ENCODE data around the gene SERPINB1. TPM values are rescaled to one million over a fixed set of nuclear protein-coding genes. Genes with fewer than 3 reads are reported as not detected.

Gene SERPINB1
- total and polyA plus RNA-seq, 2 donors (not counting 3 experiments of a cell fraction or from before 2014, with no cell fraction given) = 6.7 to 24.0 TPM

GRCh38 chr6:2857185-2857579, 15.5 kb upstream of the SERPINB1 start:
- ChIA-PET POLR2A (interaction anchor here (0.6 to 1.7 kb wide), 4 partner anchors 9 to 44 kb away, joined by 3 read pairs; no protein-coding TSS in a partner anchor), CTCF (interaction anchor here (0.7 to 2.6 kb wide), 7 partner anchors 10 to 95 kb away, joined by 3 to 17 read pairs (median 6); no protein-coding TSS in a partner anchor)
- no peak overlapping the region for H3K4me3 ChIP-seq (replicated peaks in 1 of 3; ENCODE audit: insufficient read depth in 1 of 3, low read depth in 1 of 3, low read length in 3 of 3)
- dilution Hi-C loops (cut with MboI; ENCODE audit: extremely low pct_ligation_motif_present, low sequenced_read_pairs) (no loop called here), intact Hi-C loops (cut with micrococcal nuclease) (loop anchor here (10.0 kb wide), 1 partner anchor 1242 kb away; no protein-coding TSS in a partner anchor)
- peak overlapping the region; percentile 9 for H3K4me2 ChIP-seq (ENCODE audit: insufficient read depth, low read length)
- no TSS peak for BruUV-seq (replicated peaks)
- no peaks in the 10 kb centered on the region for H3K79me2 ChIP-seq (ENCODE audit: control insufficient read depth, insufficient read depth, low read length)
- DNase-seq (ENCODE audit: low read depth, low spot score) (no peak), FAIRE-seq (no peak)
- no peaks in the 10 kb centered on the region for H4K20me1 ChIP-seq (replicated peaks; ENCODE audit: control insufficient read depth, extremely low read depth, insufficient read depth, low read length)
- TF ChIP-seq POLR2AphosphoS5 (IDR thresholded peaks at IDR 0.05; ENCODE audit: insufficient read depth, low read depth, low read length) (no peak), FOS (IDR thresholded peaks at IDR 0.05; ENCODE audit: borderline replicate concordance, insufficient read depth, low read length) (no peak), POLR2A (IDR thresholded peaks at IDR 0.05; ENCODE audit: low read depth, low read length) (no peak)
- H3K27ac ChIP-seq (ENCODE audit: insufficient read depth, low read depth, low read length) = peak overlapping the region; percentile 85
- H2AFZ ChIP-seq (ENCODE audit: low read depth, low read length) = peak overlapping the region; percentile 17
- H3K9ac ChIP-seq (replicated peaks; ENCODE audit: extremely low read depth, insufficient read depth, low read length) = peak overlapping the region; percentile 39
- H3K4me1 ChIP-seq (ENCODE audit: control insufficient read depth, extremely low read depth, insufficient read depth, low read length) = peaks cover 59% of the 10 kb centered on the region
- H3K27me3 ChIP-seq (ENCODE audit: control insufficient read depth in 2 of 2, insufficient read depth in 2 of 2, low read length in 2 of 2) = no peaks in the 10 kb centered on the region
- no peaks in the 10 kb centered on the region for H3K9me1 ChIP-seq (replicated peaks; ENCODE audit: control insufficient read depth, extremely low read depth, insufficient read depth, low read length)
- no peaks in the 10 kb centered on the region for H3K9me3 ChIP-seq (replicated peaks; ENCODE audit: control insufficient read depth, insufficient read depth, low read length)
- H3K36me3 ChIP-seq (ENCODE audit: control insufficient read depth in 2 of 2, extremely low read depth in 1 of 2, insufficient read depth in 2 of 2, low read length in 2 of 2) = no peaks in the 10 kb centered on the region

GRCh38 chr6:2855061-2855519, 13.4 kb upstream of the SERPINB1 start:
- dilution Hi-C loops (cut with MboI; ENCODE audit: extremely low pct_ligation_motif_present, low sequenced_read_pairs) (no loop called here), intact Hi-C loops (cut with micrococcal nuclease) (loop anchor here (1.0 to 10.0 kb wide), 3 partner anchors 11 to 1240 kb away; no protein-coding TSS in a partner anchor)
- H3K4me2 ChIP-seq (ENCODE audit: insufficient read depth, low read length) = peak overlapping the region; percentile 88
- FAIRE-seq (no peak), DNase-seq (ENCODE audit: low read depth, low spot score) (peak; percentile 90)
- H3K36me3 ChIP-seq (ENCODE audit: control insufficient read depth in 2 of 2, extremely low read depth in 1 of 2, insufficient read depth in 2 of 2, low read length in 2 of 2) = no peaks in the 10 kb centered on the region
- POLR2A ChIA-PET = interaction anchor here (1.1 kb wide), 2 partner anchors 14 to 33 kb away, joined by 3 to 15 read pairs; no protein-coding TSS in a partner anchor
- no peak overlapping the region for H2AFZ ChIP-seq (ENCODE audit: low read depth, low read length)
- H3K79me2 ChIP-seq (ENCODE audit: control insufficient read depth, insufficient read depth, low read length) = no peaks in the 10 kb centered on the region
- peak overlapping the region; percentile 96 for H3K27ac ChIP-seq (ENCODE audit: insufficient read depth, low read depth, low read length)
- peak overlapping the region in 1 of 3 experiments; percentile 57 for H3K4me3 ChIP-seq (replicated peaks in 1 of 3; ENCODE audit: insufficient read depth in 1 of 3, low read depth in 1 of 3, low read length in 3 of 3)
- H3K9me1 ChIP-seq (replicated peaks; ENCODE audit: control insufficient read depth, extremely low read depth, insufficient read depth, low read length) = no peaks in the 10 kb centered on the region
- H3K27me3 ChIP-seq (ENCODE audit: control insufficient read depth in 2 of 2, insufficient read depth in 2 of 2, low read length in 2 of 2) = no peaks in the 10 kb centered on the region
- BruUV-seq (replicated peaks) = no TSS peak
- no peak for TF ChIP-seq GATA2 (IDR thresholded peaks at IDR 0.05; ENCODE audit: insufficient read depth, insufficient read length, low read depth, low read length)
- peak; percentile 9 for TF ChIP-seq POLR2AphosphoS5 (IDR thresholded peaks at IDR 0.05; ENCODE audit: insufficient read depth, low read depth, low read length)
- TF ChIP-seq POLR2A (IDR thresholded peaks at IDR 0.05; ENCODE audit: low read depth, low read length) = peak; percentile 37
- no peak for TF ChIP-seq FOS (IDR thresholded peaks at IDR 0.05; ENCODE audit: borderline replicate concordance, insufficient read depth, low read length)
- TF ChIP-seq MAX (IDR thresholded peaks at IDR 0.05; ENCODE audit: insufficient read depth, insufficient read length) = no peak
- peak; percentile 45 for TF ChIP-seq JUN (IDR thresholded peaks at IDR 0.05; ENCODE audit: borderline replicate concordance, insufficient read depth, insufficient read length, low read depth)
- TF ChIP-seq, protein P1, sequence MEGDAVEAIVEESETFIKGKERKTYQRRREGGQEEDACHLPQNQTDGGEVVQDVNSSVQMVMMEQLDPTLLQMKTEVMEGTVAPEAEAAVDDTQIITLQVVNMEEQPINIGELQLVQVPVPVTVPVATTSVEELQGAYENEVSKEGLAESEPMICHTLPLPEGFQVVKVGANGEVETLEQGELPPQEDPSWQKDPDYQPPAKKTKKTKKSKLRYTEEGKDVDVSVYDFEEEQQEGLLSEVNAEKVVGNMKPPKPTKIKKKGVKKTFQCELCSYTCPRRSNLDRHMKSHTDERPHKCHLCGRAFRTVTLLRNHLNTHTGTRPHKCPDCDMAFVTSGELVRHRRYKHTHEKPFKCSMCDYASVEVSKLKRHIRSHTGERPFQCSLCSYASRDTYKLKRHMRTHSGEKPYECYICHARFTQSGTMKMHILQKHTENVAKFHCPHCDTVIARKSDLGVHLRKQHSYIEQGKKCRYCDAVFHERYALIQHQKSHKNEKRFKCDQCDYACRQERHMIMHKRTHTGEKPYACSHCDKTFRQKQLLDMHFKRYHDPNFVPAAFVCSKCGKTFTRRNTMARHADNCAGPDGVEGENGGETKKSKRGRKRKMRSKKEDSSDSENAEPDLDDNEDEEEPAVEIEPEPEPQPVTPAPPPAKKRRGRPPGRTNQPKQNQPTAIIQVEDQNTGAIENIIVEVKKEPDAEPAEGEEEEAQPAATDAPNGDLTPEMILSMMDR (IDR thresholded peaks at IDR 0.05; ENCODE audit: extremely low read depth in 1 of 2, insufficient read depth in 1 of 2, low read depth in 1 of 2, low read length in 2 of 2) = no peak
- TF ChIP-seq MYC (IDR thresholded peaks at IDR 0.05; ENCODE audit: low read depth, low read length) = no peak
- no peak for TF ChIP-seq EZH2 (IDR thresholded peaks at IDR 0.05; ENCODE audit: borderline replicate concordance, low read depth, low read length, severe bottlenecking)
- CTCF ChIA-PET = interaction anchor here (0.7 to 4.1 kb wide), 10 partner anchors 9 to 117 kb away, joined by 3 to 36 read pairs (median 6); partner anchors contain the start of gene SERPINB9
- H3K9ac ChIP-seq (replicated peaks; ENCODE audit: extremely low read depth, insufficient read depth, low read length) = peak overlapping the region; percentile 98
- H3K9me3 ChIP-seq (replicated peaks; ENCODE audit: control insufficient read depth, insufficient read depth, low read length) = no peaks in the 10 kb centered on the region
- peaks cover 67% of the 10 kb centered on the region for H3K4me1 ChIP-seq (ENCODE audit: control insufficient read depth, extremely low read depth, insufficient read depth, low read length)
- H4K20me1 ChIP-seq (replicated peaks; ENCODE audit: control insufficient read depth, extremely low read depth, insufficient read depth, low read length) = no peaks in the 10 kb centered on the region

Data from endothelial cell of umbilical vein (primary cell).